GM18499 (cell line): ENCODE results near the gene KIAA1217.
"Not testable (repeated sequence)": the region's sequence is repeated elsewhere in the genome, so short reads cannot be mapped to it uniquely, and the experiment has no call there.

Experiments used
- ATAC-seq: cut with Tn5 transposase; IDR thresholded peaks from one replicate; pipeline ENCODE4 v1.9.1; 2021; ENCODE audit warnings: moderate number of reproducible peaks; ENCODE audit not compliant: insufficient read depth, unreplicated experiment

The KIAA1217 gene

GRCh38 chr10:24432478-24433416, 223.8 kb downstream of the KIAA1217 start:
- no peak for ATAC-seq

DNA sequence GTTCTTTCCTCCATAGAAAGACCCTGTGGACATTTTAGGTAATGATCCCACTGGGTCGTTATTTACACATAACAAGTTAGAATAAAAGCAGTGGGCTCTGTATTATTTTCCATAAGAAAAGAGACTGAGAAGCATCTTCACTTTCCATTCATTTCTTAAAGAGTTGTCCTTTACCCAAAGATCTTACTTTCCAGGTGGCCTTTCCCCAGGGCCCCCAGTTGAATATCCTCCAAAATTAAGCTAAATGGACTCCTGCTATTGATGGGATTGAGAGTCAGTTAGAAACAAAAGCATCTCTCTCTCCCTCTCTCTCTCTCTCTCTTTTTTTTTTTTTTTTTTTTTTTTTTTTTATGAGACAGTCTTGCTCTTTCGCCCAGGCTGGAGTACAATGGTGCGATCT, 224.8 kb downstream of the KIAA1217 start:
- ATAC-seq = no peak

DNA sequence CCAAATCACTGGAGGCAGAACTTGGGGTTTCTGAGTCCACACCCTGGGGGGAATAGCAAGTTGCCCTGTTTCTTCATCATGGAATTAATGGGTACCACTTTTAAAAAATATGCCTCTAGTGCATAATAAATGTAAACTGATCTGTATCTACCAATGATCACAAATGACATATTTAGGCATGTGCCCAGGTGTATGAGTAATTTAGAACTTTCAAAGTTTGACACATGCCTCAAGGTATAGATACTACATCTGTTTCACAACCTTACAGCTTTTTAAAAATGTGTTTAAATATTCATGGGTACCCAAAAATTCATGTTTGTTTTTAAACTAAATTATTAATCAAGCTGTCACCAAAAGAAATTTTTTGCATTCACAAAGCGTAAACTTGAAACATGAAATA, 226.0 kb downstream of the KIAA1217 start:
- no peak for ATAC-seq

DNA sequence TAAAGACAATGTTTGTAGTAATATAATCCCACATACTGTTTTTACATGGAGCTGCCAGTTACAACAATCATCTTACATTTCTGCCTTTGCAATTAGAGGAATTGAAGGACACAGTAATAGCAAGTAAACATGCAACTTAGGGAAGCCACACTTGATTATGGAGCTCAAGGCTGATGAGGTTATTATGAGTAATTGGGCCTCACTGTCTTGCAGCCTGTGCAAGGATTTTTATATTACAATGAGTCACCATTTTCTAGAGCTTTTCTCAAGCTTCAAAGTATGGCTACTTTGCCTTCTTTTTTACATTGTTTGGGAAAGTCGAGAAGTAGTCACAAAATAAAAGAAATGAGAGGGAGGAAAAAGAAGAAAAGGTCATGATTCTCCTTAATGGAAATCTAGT, 226.4 kb downstream of the KIAA1217 start:
- ATAC-seq = no peak

DNA sequence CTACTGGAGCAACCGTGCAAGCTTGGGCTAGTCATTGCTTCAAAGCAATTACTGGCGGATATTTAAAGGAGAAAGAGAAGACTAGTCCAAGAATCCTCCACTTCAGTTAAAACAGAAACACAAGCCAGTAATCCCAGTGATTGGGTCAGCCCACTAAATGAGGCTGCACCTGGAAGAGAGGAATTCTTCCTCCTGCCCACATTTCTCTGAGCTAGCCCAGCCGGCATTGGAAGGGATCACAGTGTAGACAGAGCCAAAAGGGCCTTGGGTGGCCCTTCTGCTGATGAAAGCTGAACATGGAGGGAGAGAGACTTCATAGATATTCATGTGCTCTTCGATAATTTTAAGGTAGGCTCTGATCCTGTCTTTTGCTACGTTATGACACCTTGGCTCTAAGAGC, 228.4 kb downstream of the KIAA1217 start:
- no peak for ATAC-seq

GRCh38 chr10:24438800-24439199, 229.9 kb downstream of the KIAA1217 start:
- ATAC-seq = no peak

DNA sequence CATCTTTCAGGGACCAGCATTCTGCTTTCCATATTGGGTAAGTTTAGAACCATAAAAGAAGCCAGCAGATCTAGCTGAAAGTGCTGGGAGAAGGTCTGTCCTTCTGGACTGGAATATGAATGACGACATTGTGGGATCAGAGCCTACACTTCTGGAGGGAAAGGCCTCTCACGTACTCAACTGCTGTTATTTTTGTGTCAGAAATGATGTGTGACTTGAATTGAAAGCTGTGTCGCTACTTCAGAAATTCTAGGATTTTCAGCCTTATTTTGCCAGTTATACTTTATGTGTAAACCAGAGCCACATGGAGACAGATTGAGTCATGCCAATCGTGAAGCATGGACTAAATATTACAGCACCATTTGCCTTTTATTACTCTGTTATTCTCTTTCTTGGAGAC, 231.0 kb downstream of the KIAA1217 start:
- ATAC-seq = no peak

DNA sequence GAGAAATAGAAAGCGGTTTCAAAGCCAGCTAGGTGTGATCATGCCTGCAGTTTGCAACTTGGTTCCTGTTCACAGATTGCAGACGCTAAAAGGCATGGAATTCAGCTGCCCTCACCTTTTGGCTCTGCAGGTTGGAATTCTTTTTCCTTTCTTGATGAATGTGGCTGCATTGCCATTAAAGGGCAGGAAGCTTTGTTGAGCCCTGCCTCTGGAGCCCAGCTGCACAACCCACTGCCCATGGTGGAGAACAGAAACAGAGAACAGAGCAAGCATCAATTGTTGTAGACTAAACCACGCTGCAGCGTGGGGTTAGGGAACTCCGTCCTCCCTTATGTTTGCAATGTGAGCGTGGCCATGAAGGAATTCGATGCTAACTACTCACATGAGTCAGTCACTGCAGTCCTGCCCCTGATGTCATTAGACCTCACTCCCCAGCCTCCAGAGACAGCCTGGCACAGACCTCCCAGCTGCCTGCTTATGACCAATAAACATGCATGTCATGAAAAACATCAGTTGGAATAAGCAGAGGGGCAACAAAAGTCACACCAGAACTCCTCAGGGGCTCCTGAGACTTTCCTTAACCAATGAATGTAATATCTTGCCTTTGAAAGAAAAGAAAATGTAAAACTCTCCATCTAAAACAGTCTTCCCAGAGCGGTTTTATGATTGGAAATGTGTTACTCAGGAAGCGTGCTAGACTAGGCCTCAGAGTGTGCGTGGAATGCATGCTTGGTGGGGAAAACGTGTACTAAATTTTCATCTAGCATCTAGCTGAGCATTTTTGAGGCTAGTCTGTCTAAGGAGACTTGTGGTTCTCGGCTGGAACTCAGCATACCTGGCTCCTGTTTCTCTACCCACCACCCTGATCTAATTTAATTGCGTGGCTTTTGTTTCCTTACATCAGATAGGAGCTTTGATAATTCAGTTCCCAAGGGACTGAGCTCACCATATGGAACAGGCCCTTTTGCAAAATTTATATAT, 232.2 kb downstream of the KIAA1217 start:
- no peak for ATAC-seq

- no peak for ATAC-seq
These were observed 233.3 kb downstream of the KIAA1217 start for GRCh38 chr10:24442234-24442633.

GRCh38 chr10:24442641-24443174, 233.8 kb downstream of the KIAA1217 start:
- not testable (repeated sequence) for ATAC-seq

- peak; percentile 49 for ATAC-seq
These were observed 235.4 kb downstream of the KIAA1217 start for GRCh38 chr10:24444337-24444736.

DNA sequence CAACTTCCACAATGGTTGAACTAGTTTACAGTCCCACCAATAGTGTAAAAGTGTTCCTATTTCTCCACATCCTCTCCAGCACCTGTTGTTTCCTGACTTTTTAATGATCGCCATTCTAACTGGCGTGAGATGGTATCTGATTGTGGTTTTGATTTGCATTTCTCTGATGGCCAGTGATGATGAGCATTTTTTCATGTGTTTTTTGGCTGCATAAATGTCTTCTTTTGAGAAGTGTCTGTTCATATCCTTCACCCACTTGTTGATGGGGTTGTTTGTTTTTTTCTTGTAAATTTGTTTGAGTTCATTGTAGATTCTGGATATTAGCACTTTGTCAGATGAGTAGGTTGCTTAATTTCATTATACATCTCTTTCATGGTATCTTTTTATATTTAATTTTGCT, 237.0 kb downstream of the KIAA1217 start:
- not testable (repeated sequence) for ATAC-seq

DNA sequence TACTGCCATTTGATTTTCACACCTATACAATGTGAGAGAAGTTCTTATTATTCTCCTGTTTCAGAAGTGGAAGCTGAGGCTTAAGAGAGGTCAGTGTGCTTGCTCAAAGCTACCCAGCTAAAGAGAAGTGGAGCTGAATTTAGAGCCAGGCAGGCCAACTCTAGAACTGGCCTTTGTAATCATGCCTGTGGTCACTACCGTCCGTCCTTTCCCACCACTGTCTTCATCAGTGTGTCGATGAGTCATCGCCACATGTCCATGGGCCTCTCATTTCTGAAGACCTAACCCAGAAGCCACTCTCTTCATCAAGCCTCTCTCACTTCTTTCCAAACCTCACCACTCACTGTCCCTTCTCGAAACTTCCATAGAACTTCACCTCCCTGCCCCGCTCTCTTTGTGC, 237.8 kb downstream of the KIAA1217 start:
- ATAC-seq = no peak

DNA sequence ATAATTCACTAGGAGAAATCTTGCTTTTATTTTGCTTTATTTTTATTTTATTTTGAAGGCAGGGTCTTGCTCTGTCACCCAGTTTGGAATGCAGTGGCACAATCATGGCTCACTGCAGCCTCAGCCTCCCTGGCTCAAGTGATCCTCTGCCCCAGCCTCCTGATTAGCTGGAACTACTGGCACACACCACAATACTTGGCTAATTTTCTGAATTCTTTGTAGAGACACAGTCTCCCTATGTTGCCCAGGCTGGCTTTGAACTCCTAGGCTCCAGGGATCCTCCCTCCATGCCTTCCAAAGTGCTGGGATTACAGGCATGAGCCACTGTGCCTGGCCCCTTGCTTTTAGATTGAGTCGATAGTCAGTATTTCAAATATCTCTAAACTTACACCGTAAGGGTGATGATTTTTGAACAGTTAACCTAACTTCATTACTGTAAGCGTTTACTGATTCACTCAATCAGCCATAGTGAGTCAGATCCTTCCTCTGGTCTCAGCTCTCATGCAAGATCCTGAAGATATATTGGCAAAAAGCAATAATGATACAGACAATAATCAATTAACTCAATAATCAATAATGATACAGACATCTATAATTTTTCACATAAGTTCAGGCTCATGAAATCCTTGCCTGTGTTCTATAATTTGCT, 239.5 kb downstream of the KIAA1217 start:
- ATAC-seq = no peak

GRCh38 chr10:24449321-24449740, 240.4 kb downstream of the KIAA1217 start:
- peak; percentile 93 for ATAC-seq

- ATAC-seq = no peak
These were observed 240.9 kb downstream of the KIAA1217 start for GRCh38 chr10:24449769-24450310.

GRCh38 chr10:24451325-24451820, 242.4 kb downstream of the KIAA1217 start:
- ATAC-seq = no peak

DNA sequence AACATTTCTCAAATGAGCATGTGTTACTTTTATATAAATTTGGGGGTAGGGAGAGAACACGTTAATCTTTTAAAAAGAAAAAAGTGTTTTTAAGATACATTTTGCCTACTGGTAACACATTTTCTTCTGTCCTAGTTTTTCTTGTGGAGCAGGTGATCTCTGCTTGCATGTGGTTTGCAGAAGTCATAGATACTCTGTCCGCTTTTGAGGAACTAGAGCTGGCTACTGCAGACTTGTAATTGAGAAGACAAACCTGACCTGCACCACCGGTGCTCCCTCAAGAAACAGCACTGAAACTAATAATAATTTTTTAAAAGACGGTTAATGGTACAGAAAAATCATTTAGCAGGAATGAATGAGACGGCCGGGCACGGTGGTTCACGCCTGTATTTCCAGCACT, 243.1 kb downstream of the KIAA1217 start:
- ATAC-seq = no peak

GRCh38 chr10:24453404-24453830, 244.5 kb downstream of the KIAA1217 start:
- no peak for ATAC-seq

DNA sequence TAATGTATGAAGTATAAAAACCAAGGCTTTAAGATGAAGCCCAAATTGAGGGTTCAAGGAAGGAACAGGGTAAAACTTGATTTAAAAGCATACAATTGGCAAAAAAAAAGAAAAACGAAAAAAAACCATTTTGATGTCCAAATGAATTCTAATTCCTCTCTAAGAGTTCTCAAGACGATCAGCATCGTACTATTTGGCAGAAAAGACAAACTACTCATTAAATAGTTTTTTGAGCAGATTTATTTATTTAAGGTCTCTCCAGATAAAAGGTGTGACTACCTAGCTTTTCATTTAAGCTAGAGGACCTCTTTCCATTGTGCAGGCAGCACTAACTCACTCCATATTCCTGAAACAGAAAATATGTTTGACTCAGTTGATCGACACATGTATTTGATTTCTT, 245.0 kb downstream of the KIAA1217 start:
- no peak for ATAC-seq
